Astrocyte (in vitro differentiated cells and primary cell): Measurements from ENCODE around the gene LCT. TPM values are rescaled to one million over a fixed set of nuclear protein-coding genes. Genes with fewer than 3 reads are reported as not detected.

Experiments used
- DNase-seq: peaks from one replicate; pipeline ENCODE4 v3.0.0-alpha.2; 2010; ENCODE audit warnings: low read depth
- FAIRE-seq: peaks from 2 replicates; lab custom pipeline; 2011; peaks lifted over from hg19 to GRCh38; lab: Jason Lieb, UNC
- H2AFZ ChIP-seq: 2 replicates; pipeline ENCODE4 v1.6.0; 2012; ENCODE audit warnings: low read depth, low read length, inconsistent platforms
- H3K27ac ChIP-seq: 2 replicates; pipeline ENCODE4 v1.5.1; 2011; ENCODE audit warnings: low read depth, low read length, inconsistent platforms
- H3K27me3 ChIP-seq: 2 replicates; pipeline ENCODE4 v1.6.0; 2011; ENCODE audit warnings: low read length, inconsistent platforms; ENCODE audit not compliant: insufficient read depth
- H3K36me3 ChIP-seq: 2 replicates; pipeline ENCODE4 v1.5.1; 2011; ENCODE audit warnings: low read length, inconsistent platforms; ENCODE audit not compliant: insufficient read depth
- H3K4me1 ChIP-seq: 2 replicates; pipeline ENCODE4 v1.5.1; 2011; ENCODE audit warnings: low read length, inconsistent platforms; ENCODE audit not compliant: insufficient read depth
- H3K4me2 ChIP-seq: 2 replicates; pipeline ENCODE4 v1.6.0; 2012; ENCODE audit warnings: low read length, inconsistent platforms
- H3K4me3 ChIP-seq: 2 replicates; pipeline ENCODE4 v1.5.1; 2011; ENCODE audit warnings: low read depth, mild to moderate bottlenecking, low read length, inconsistent platforms; ENCODE audit not compliant: insufficient read depth
- H3K79me2 ChIP-seq: 2 replicates; pipeline ENCODE4 v1.6.0; 2012; ENCODE audit warnings: mild to moderate bottlenecking, low read length, inconsistent platforms; ENCODE audit not compliant: insufficient read depth
- H3K9ac ChIP-seq: 2 replicates; pipeline ENCODE4 v1.6.0; 2012; ENCODE audit warnings: mild to moderate bottlenecking, low read length, inconsistent platforms
- H3K9me3 ChIP-seq: 2 replicates; pipeline ENCODE4 v1.5.1; 2012; ENCODE audit warnings: low read depth, mild to moderate bottlenecking, low read length, inconsistent platforms; ENCODE audit not compliant: insufficient read depth
- H4K20me1 ChIP-seq: 2 replicates; pipeline ENCODE4 v1.6.0; 2012; ENCODE audit warnings: low read length, inconsistent platforms; ENCODE audit not compliant: insufficient read depth
- H3K27ac Mint-ChIP-seq: one replicate; pipeline ENCODE4 v1.8.0; 2021; ENCODE audit warnings: mild to moderate bottlenecking, mixed read lengths; ENCODE audit not compliant: unreplicated experiment
- H3K27me3 Mint-ChIP-seq: one replicate; pipeline ENCODE4 v1.8.0; 2021; ENCODE audit warnings: low read depth, mixed read lengths; ENCODE audit not compliant: unreplicated experiment
- H3K36me3 Mint-ChIP-seq: one replicate; pipeline ENCODE4 v1.8.0; 2021; ENCODE audit warnings: low read depth, mixed read lengths; ENCODE audit not compliant: unreplicated experiment
- H3K4me1 Mint-ChIP-seq: one replicate; pipeline ENCODE4 v1.8.0; 2021; ENCODE audit warnings: low read depth, mixed read lengths; ENCODE audit not compliant: unreplicated experiment
- H3K4me3 Mint-ChIP-seq: one replicate; pipeline ENCODE4 v1.8.0; 2021; ENCODE audit warnings: mild to moderate bottlenecking, moderate library complexity, mixed read lengths; ENCODE audit not compliant: unreplicated experiment
- H3K9me3 Mint-ChIP-seq: one replicate; pipeline ENCODE4 v1.8.0; 2021; ENCODE audit warnings: mild to moderate bottlenecking, mixed read lengths; ENCODE audit not compliant: unreplicated experiment
- EZH2 ChIP-seq: IDR thresholded peaks from 2 replicates; pipeline ENCODE4 v1.6.1; 2012; ENCODE audit warnings: mild to moderate bottlenecking, low read length, inconsistent platforms; ENCODE audit not compliant: insufficient read depth
- total RNA-seq: library from RNA; stranded (reverse); gene quantifications from 2 replicates; pipeline ENCODE4 v1.2.1, GENCODE V29; 2021
- TF ChIP-seq, protein P1 (sequence below): IDR thresholded peaks from 2 replicates; pipeline ENCODE4 v1.5.1; 2011; ENCODE audit warnings: low read depth, mild to moderate bottlenecking, inconsistent platforms, low read length, moderate library complexity; ENCODE audit not compliant: insufficient read depth

Gene LCT
- total RNA-seq, 1 donor from 2014 or later, result not detected

GRCh38 chr2:135832891-135833290 is 4.1 kb downstream of the LCT start:
- no peak overlapping the region for H3K4me3 ChIP-seq
- no peak overlapping the region for H3K27ac ChIP-seq
- H3K27ac Mint-ChIP-seq, result no peak overlapping the region
- H3K4me1 ChIP-seq, result no peaks in the 10 kb centered on the region
- no peaks in the 10 kb centered on the region for H3K36me3 Mint-ChIP-seq
- FAIRE-seq, result no peak
- no peak overlapping the region for H3K4me3 Mint-ChIP-seq
- no peak overlapping the region for H3K4me2 ChIP-seq
- no peaks in the 10 kb centered on the region for H3K36me3 ChIP-seq
- H3K4me1 Mint-ChIP-seq, result peaks cover 2% of the 10 kb centered on the region
- H3K27me3 Mint-ChIP-seq, result peaks cover 7% of the 10 kb centered on the region
- peaks cover 3% of the 10 kb centered on the region for H3K9me3 Mint-ChIP-seq
- H3K79me2 ChIP-seq, result no peaks in the 10 kb centered on the region
- H4K20me1 ChIP-seq, result no peaks in the 10 kb centered on the region
- H3K27me3 ChIP-seq, result no peaks in the 10 kb centered on the region
- H3K9me3 ChIP-seq, result no peaks in the 10 kb centered on the region
- DNase-seq, result no peak
- no peak for TF ChIP-seq EZH2
- TF ChIP-seq, protein P1, sequence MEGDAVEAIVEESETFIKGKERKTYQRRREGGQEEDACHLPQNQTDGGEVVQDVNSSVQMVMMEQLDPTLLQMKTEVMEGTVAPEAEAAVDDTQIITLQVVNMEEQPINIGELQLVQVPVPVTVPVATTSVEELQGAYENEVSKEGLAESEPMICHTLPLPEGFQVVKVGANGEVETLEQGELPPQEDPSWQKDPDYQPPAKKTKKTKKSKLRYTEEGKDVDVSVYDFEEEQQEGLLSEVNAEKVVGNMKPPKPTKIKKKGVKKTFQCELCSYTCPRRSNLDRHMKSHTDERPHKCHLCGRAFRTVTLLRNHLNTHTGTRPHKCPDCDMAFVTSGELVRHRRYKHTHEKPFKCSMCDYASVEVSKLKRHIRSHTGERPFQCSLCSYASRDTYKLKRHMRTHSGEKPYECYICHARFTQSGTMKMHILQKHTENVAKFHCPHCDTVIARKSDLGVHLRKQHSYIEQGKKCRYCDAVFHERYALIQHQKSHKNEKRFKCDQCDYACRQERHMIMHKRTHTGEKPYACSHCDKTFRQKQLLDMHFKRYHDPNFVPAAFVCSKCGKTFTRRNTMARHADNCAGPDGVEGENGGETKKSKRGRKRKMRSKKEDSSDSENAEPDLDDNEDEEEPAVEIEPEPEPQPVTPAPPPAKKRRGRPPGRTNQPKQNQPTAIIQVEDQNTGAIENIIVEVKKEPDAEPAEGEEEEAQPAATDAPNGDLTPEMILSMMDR, result no peak
- H2AFZ ChIP-seq, result no peak overlapping the region
- no peak overlapping the region for H3K9ac ChIP-seq

GRCh38 chr2:135831180-135831812 is 5.7 kb downstream of the LCT start:
- Histone ChIP-seq H3K27ac (no peak overlapping the region), H3K79me2 (no peaks in the 10 kb centered on the region), H3K4me2 (no peak overlapping the region), H3K4me3 (no peak overlapping the region), H4K20me1 (no peaks in the 10 kb centered on the region), H3K4me1 (no peaks in the 10 kb centered on the region), H3K9me3 (no peaks in the 10 kb centered on the region), H2AFZ (no peak overlapping the region), H3K36me3 (no peaks in the 10 kb centered on the region), H3K9ac (no peak overlapping the region), H3K27me3 (no peaks in the 10 kb centered on the region)
- H3K27me3 Mint-ChIP-seq, result peaks cover 7% of the 10 kb centered on the region
- no peak overlapping the region for H3K27ac Mint-ChIP-seq
- peaks cover 2% of the 10 kb centered on the region for H3K4me1 Mint-ChIP-seq
- no peak for DNase-seq
- no peaks in the 10 kb centered on the region for H3K36me3 Mint-ChIP-seq
- peaks cover 3% of the 10 kb centered on the region for H3K9me3 Mint-ChIP-seq
- FAIRE-seq, result no peak
- no peak for TF ChIP-seq EZH2
- TF ChIP-seq, protein P1, result no peak
- no peak overlapping the region for H3K4me3 Mint-ChIP-seq

DNA sequence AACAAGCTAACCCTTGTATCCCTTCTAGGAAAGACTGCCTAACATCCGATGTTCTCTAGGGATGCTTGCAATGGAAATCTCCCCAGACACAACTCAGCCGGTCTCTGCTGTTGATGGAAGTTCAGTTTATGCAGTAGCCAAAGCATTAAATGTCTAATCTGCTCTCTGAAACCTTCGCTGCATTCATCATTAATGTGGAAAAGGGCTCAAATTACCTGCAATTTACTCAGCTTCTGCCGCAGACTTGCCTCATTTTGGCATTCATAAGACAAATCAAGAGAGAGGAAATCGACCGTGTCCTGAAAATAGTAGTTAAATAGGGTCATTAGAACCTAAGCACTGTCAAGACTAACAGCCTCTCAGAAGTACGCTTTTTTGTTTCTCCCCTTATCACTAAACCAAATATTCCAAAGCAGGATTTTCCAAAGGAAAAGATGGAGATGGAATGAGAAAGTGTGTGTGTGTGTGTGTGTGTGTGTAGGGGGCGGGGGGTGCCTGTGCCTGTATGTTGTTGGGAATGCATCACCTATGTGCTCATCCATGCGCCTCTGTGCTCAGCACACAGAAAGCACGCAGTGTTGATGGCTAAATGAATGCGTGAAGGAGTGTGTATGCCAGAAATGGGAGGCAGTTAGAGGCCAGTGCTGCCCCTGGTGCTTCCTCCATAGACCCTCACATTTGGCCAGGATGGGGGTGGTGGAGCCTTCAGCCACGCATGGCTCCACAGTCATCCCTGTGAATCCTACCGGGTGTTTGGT is 7.4 kb downstream of the LCT start:
- no peaks in the 10 kb centered on the region for H3K9me3 ChIP-seq
- DNase-seq (no peak), FAIRE-seq (no peak)

More for the DNA sequence above, 7.4 kb downstream of the LCT start:
- Histone ChIP-seq H3K4me2 (no peak overlapping the region), H3K4me3 (no peak overlapping the region), H2AFZ (no peak overlapping the region), H3K27me3 (no peaks in the 10 kb centered on the region), H3K4me1 (no peaks in the 10 kb centered on the region), H3K27ac (no peak overlapping the region), H3K36me3 (no peaks in the 10 kb centered on the region), H3K9ac (no peak overlapping the region), H4K20me1 (no peaks in the 10 kb centered on the region), H3K79me2 (no peaks in the 10 kb centered on the region)
- Mint-ChIP-seq H3K36me3 (no peaks in the 10 kb centered on the region), H3K4me3 (no peak overlapping the region), H3K4me1 (no peaks in the 10 kb centered on the region), H3K27ac (no peak overlapping the region), H3K9me3 (peaks cover 3% of the 10 kb centered on the region), H3K27me3 (peaks cover 9% of the 10 kb centered on the region)
- TF ChIP-seq, protein P1, result no peak
- no peak for TF ChIP-seq EZH2
